ENCODE measurements around the gene VWC2L. TPM values are rescaled to one million over a fixed set of nuclear protein-coding genes. Genes with fewer than 3 reads are reported as not detected.

The VWC2L gene
- total RNA-seq, 6 donors from 2014 or later, result 0.30 TPM; not detected in 5

DNA sequence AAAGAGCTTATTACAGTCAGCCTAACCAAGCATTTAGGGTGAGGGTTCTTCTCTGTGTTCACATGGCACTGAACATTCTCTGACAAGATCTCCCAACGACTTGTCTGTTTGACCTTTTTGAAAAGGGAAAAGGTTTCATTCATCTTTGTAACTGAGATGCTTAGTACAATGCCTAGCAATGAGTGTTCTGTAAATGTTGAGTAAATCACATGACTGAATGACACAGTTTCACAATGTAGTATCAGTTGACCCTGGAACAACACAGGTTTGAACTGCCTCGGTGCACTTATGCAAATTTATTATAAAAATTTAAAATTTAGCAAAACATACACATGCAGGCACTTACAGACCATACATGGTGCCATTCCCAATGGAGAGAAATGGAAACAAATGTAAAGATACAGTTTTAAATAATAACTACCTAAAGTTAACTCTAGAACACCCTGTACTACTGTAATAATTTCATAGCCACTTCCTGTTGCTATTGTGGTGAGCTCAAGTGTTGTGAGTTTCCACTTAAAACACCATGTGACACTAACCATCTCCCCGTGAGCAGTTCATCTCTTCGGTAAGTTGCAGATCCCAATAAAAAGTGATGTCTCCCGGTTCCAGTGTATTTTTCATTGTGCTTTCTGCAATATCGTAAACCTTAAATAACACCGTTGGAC is 34.1 kb upstream of the VWC2L start:
- H3K27ac ChIP-seq, result no peak overlapping the region
- H3K27me3 ChIP-seq, result no peaks in the 10 kb centered on the region
- ATAC-seq (ENCODE audit: low FRiP score in 2 of 2), result no peak
- no peaks in the 10 kb centered on the region for H3K36me3 ChIP-seq
- 76 to 77% methylated on average over 7 of the region's 7 CpGs for WGBS, 2 donors
- no peaks in the 10 kb centered on the region for H3K9me3 ChIP-seq
- no peaks in the 10 kb centered on the region for H3K4me1 ChIP-seq
- TF ChIP-seq POLR2A (IDR thresholded peaks at IDR 0.05) (no peak), POLR2AphosphoS5 (IDR thresholded peaks at IDR 0.05) (no peak)
- no peak overlapping the region for H3K4me3 ChIP-seq
- no peak for DNase-seq

DNA sequence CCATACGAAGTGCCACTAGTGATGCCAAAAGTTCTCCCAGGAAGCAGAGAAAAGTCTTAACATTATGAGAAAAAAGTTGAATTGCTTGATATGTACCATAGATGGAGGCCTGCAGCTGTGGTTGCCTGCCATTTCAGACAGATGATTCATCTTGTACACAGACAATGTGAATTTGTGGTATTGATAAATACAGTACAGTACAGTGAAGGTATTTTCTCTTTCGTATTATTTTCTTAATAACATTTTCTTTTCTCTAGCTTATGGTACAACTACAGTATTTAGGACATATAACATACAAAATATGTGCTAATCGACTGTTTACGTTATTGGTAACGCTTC is 33.6 kb upstream of the VWC2L start:
- Histone ChIP-seq H3K9me3 (no peaks in the 10 kb centered on the region), H3K27me3 (no peaks in the 10 kb centered on the region)
- no peak for TF ChIP-seq POLR2A (IDR thresholded peaks at IDR 0.05)
- no peak for TF ChIP-seq POLR2AphosphoS5 (IDR thresholded peaks at IDR 0.05)
- no peak for TF ChIP-seq CTCF (IDR thresholded peaks at IDR 0.05)

DNA sequence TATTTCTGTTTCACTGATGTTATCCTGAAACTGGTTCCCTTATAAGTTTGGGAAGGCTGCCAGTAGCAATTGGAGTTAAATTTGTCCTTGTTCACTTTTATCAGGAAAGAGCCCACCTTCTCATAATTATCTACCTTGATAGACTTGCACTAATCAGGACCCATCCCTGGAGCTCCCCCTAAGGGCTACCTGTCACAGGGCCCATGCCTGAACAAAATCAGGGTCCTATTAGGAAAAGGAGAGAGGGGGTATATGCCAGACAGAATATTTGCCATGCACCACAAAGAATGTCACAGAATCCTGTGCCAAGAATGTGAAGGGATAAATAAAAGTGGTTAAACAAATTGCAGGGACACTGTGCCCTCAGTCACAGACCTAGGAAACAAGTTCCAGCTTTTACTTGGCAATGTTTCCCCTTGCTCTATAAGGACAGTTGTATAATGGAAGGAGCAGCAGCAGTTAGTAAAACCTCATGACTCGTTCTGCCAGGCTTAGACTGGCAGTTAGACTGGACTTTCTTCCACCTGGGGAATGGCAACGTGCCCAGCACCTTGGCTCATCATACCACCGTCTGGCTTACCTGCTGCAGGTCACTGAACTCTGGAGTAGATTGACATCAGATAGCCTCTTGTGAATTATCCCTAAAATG is 32.3 kb upstream of the VWC2L start:
- no peak for ATAC-seq (ENCODE audit: low FRiP score in 2 of 2)
- Histone ChIP-seq H3K27ac (no peak overlapping the region), H3K4me1 (no peaks in the 10 kb centered on the region), H3K27me3 (no peaks in the 10 kb centered on the region), H3K9me3 (no peaks in the 10 kb centered on the region), H3K36me3 (no peaks in the 10 kb centered on the region), H3K4me3 (no peak overlapping the region)
- no peak for DNase-seq
- 33 to 56% methylated on average over 3 of the region's 3 CpGs for WGBS, 2 donors
- TF ChIP-seq EP300 (IDR thresholded peaks at IDR 0.05) (no peak), POLR2AphosphoS5 (IDR thresholded peaks at IDR 0.05) (no peak), CTCF (IDR thresholded peaks at IDR 0.05) (no peak), POLR2A (IDR thresholded peaks at IDR 0.05) (no peak)

More for the DNA sequence above, 33.6 kb upstream of the VWC2L start:
- Histone ChIP-seq H3K27ac (no peak overlapping the region), H3K4me3 (no peak overlapping the region), H3K4me1 (no peaks in the 10 kb centered on the region), H3K36me3 (no peaks in the 10 kb centered on the region)
- 86 to 90% methylated on average over 5 of the region's 5 CpGs for WGBS, 2 donors
- DNase-seq, result no peak
- ATAC-seq (ENCODE audit: low FRiP score in 2 of 2), result no peak

DNA sequence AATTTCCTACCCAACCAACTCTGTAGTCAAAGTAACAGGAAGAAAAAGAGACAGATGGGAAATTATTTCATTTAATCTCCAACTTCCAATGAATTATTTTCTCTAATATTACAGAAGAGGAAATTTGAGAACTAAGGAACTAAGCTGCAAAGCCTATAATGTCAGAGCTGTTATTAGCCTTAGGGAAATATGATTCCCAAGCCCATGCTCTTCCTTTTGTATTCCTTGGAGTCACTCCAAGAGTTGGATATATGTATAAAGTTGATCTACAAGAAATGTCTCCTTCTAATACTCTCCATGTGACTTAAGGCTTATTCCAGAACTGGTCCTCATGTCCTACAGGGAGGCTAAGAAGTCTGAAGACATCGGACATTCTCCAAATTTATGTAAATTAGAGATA is 31.6 kb upstream of the VWC2L start:
- H3K27me3 ChIP-seq, result no peaks in the 10 kb centered on the region
- no peaks in the 10 kb centered on the region for H3K36me3 ChIP-seq
- ATAC-seq (ENCODE audit: low FRiP score in 2 of 2) (no peak), DNase-seq (no peak)
- WGBS, 2 donors, result 94 to 95% methylated on average over 1 of the region's 1 CpG
- H3K4me3 ChIP-seq, result no peak overlapping the region
- H3K4me1 ChIP-seq, result no peaks in the 10 kb centered on the region
- no peak overlapping the region for H3K27ac ChIP-seq
- no peaks in the 10 kb centered on the region for H3K9me3 ChIP-seq
- no peak for TF ChIP-seq CTCF (IDR thresholded peaks at IDR 0.05)
- no peak for TF ChIP-seq POLR2A (IDR thresholded peaks at IDR 0.05)
- no peak for TF ChIP-seq EP300 (IDR thresholded peaks at IDR 0.05)
- TF ChIP-seq POLR2AphosphoS5 (IDR thresholded peaks at IDR 0.05), result no peak

GRCh38 chr2:214380681-214381080 is 30.2 kb upstream of the VWC2L start:
- no peak overlapping the region for H3K4me3 ChIP-seq
- TF ChIP-seq POLR2AphosphoS5 (IDR thresholded peaks at IDR 0.05) (no peak), POLR2A (IDR thresholded peaks at IDR 0.05) (no peak), EP300 (IDR thresholded peaks at IDR 0.05) (no peak)
- WGBS, 2 donors, result 63 to 73% methylated on average over 5 of the region's 5 CpGs

DNA sequence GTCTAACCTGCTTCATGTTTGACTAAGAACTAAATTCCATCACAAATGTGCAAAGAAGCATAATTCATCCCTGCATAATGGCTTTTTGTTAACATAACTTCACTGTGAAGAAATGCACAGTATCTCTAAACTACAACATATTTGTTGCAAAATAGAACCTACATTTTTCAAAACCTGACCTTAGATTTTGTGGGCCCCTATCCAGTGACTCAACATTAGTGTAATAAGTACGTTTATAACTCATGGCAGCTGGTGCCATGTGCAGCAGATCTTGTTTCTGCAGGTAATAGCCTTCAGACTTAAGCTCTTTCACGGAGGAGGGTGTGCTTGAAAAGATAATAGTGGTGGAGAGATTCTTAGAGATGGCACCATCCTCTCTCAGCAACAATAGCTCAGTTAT is 28.6 kb upstream of the VWC2L start:
- H3K4me1 ChIP-seq, result no peaks in the 10 kb centered on the region
- H3K27ac ChIP-seq, result no peak overlapping the region
- no peaks in the 10 kb centered on the region for H3K27me3 ChIP-seq
- no peaks in the 10 kb centered on the region for H3K36me3 ChIP-seq
- no peak for TF ChIP-seq POLR2AphosphoS5 (IDR thresholded peaks at IDR 0.05)
- no peak for TF ChIP-seq EP300 (IDR thresholded peaks at IDR 0.05)
- TF ChIP-seq CTCF (IDR thresholded peaks at IDR 0.05), result no peak
- no peak for TF ChIP-seq POLR2A (IDR thresholded peaks at IDR 0.05)
- 61 to 66% methylated on average over 2 of the region's 2 CpGs for WGBS, 2 donors
- no peaks in the 10 kb centered on the region for H3K9me3 ChIP-seq
- ATAC-seq (ENCODE audit: low FRiP score in 2 of 2) (no peak), DNase-seq (no peak)
- H3K4me3 ChIP-seq, result no peak overlapping the region

More at GRCh38 chr2:214380681-214381080, 30.2 kb upstream of the VWC2L start:
- no peak overlapping the region for H3K27ac ChIP-seq
- H3K9me3 ChIP-seq, result no peaks in the 10 kb centered on the region
- H3K27me3 ChIP-seq, result no peaks in the 10 kb centered on the region
- ATAC-seq (ENCODE audit: low FRiP score in 2 of 2) (no peak), DNase-seq (no peak)
- no peaks in the 10 kb centered on the region for H3K4me1 ChIP-seq
- no peaks in the 10 kb centered on the region for H3K36me3 ChIP-seq
